Measurements from ENCODE around the gene KIF3A.
A peak's percentile ranks its signal among the peaks of the same experiment; 100 is the strongest.

The KIF3A gene

GRCh38 chr5:132673488-132673887 lies 63.9 kb downstream of the KIF3A start:
- intact Hi-C loops (cut with DNase I): no loop called here
- no peak for DNase-seq

GRCh38 chr5:132671000-132671399 lies 66.3 kb downstream of the KIF3A start:
- intact Hi-C loops (cut with DNase I): no loop called here
- DNase-seq: no peak

- peak in 1 of 42 donors; percentile 14 for DNase-seq
- intact Hi-C loops (cut with DNase I): no loop called here
These were observed 67.1 kb downstream of the KIF3A start for GRCh38 chr5:132669966-132670882.

- intact Hi-C loops (cut with DNase I): no loop called here
These were observed 67.9 kb downstream of the KIF3A start for GRCh38 chr5:132669455-132669820.

GRCh38 chr5:132668706-132669454 lies 68.5 kb downstream of the KIF3A start:
- intact Hi-C loops (cut with DNase I): no loop called here
- peak in 1 of 42 donors; percentile 9 for DNase-seq

More at GRCh38 chr5:132669455-132669820, 67.9 kb downstream of the KIF3A start:
- DNase-seq: no peak

- intact Hi-C loops (cut with DNase I): no loop called here
- peak in 2 of 42 donors; percentile 10 to 12 for DNase-seq
These were observed 69.3 kb downstream of the KIF3A start for GRCh38 chr5:132667761-132668705.

- intact Hi-C loops (cut with DNase I): no loop called here
- DNase-seq: no peak
These were observed 70.0 kb downstream of the KIF3A start for GRCh38 chr5:132667309-132667708.

GRCh38 chr5:132666310-132667123 lies 70.8 kb downstream of the KIF3A start:
- no peak for DNase-seq
- intact Hi-C loops (cut with DNase I): no loop called here

GRCh38 chr5:132665574-132666080 lies 71.7 kb downstream of the KIF3A start:
- intact Hi-C loops (cut with DNase I): no loop called here
- no peak for DNase-seq

GRCh38 chr5:132664696-132665209 lies 72.6 kb downstream of the KIF3A start:
- intact Hi-C loops (cut with DNase I): no loop called here
- no peak for DNase-seq

GRCh38 chr5:132663771-132664695 lies 73.3 kb downstream of the KIF3A start:
- intact Hi-C loops (cut with DNase I): no loop called here
- DNase-seq: no peak

GRCh38 chr5:132662925-132663770 lies 74.2 kb downstream of the KIF3A start:
- intact Hi-C loops (cut with DNase I): no loop called here
- no peak for DNase-seq

GRCh38 chr5:132662004-132662401 lies 75.3 kb downstream of the KIF3A start:
- no peak for DNase-seq
- intact Hi-C loops (cut with DNase I): no loop called here

GRCh38 chr5:132661231-132662003 lies 75.9 kb downstream of the KIF3A start:
- no peak for DNase-seq
- intact Hi-C loops (cut with DNase I): no loop called here

All from head of caudate nucleus (tissue), 42 donors.